Gastrocnemius medialis (tissue), 4 donors: ENCODE data around the gene DOCK7.

ENCODE experiments used
- CTCF ChIP-seq, 5 experiments: fragments of 450-650 bp in 3 of 5; fragments of 200-600 bp in 2 of 5; sonication (generic) in 2 of 5; IDR thresholded peaks in 4 of 5; conservative IDR thresholded peaks in 1 of 5; 1 replicate in 4 of 5; 2 replicates in 1 of 5; pipeline ENCODE4 v1.5.1; 2016 to 2019; ENCODE audit warnings: antibody characterized with exemption in 5 of 5, mild to moderate bottlenecking in 3 of 5, moderate library complexity in 3 of 5
- POLR2A ChIP-seq, 2 donors: fragments of 450-650 bp; IDR thresholded peaks; one replicate each; pipeline ENCODE4 v1.6.1; 2017; ENCODE audit warnings: antibody characterized with exemption in 2 of 2, mild to moderate bottlenecking in 2 of 2, moderate library complexity in 2 of 2

DNA sequence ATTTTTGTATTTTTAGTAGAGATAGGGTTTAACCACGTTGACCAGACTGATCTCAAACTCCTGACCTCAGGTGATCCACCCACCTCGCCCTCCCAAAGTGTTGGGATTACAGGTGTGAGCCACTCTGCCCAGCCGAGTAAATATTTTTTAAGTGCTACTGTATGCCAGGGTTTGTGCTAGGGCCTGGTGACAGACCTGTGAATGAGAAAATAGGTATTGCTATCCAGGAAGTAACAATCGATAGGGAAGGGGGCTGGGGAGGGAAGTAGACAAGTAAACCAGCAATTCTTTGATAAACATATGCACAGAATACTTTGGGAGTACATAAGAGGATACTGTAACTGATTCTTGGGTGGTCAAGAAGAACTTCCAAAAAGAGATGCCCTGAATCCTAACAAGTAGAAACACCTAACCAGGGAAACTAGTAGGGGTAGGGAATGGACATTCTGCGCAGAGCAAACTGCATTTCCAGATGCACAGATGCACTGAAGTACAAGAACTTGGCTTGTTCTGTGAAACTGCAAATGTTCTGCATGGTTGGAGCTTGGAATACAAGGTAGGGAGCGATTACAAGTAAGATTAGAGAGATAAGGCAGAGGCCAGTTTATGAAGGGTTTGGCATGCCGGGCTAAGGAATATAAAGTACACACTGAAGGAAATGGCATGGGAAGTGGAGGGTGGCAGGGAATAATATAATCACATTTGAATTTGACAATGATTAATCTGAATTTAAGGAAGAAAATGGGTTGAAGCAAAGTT lies 19.0 kb upstream of the DOCK7 start:
- TF ChIP-seq CTCF (IDR thresholded peaks at IDR 0.05 in 4 of 5, conservative IDR thresholded peaks at IDR 0.05 in 1 of 5) (no peak), POLR2A (IDR thresholded peaks at IDR 0.05) (no peak)
